Calu3 (cell line): ENCODE measurements around the gene SIL1. TPM values are rescaled to one million over a fixed set of nuclear protein-coding genes. Genes with fewer than 3 reads are reported as not detected.

Experiments
- BruUV-seq: library from RNA; stranded (reverse); fragments of 400-500 nt; replicated peaks from 2 replicates; lab custom pipeline; 2021; lab: Mats Ljungman, UMichigan
- CTCF ChIA-PET: fragments of 300-600 bp; sonication (Branson Sonifier 250); formaldehyde crosslinking; loops from one replicate; lab custom pipeline; 2022; ENCODE audit warnings: antibody characterized with exemption; lab: Charles Lee
- DNase-seq: peaks from one replicate; pipeline ENCODE4 v3.0.0; 2022
- H3K27ac Mint-ChIP-seq: one replicate; pipeline ENCODE4 v1.8.0; 2022; ENCODE audit warnings: mixed read lengths; ENCODE audit not compliant: unreplicated experiment
- H3K27me3 Mint-ChIP-seq: one replicate; pipeline ENCODE4 v1.8.0; 2022; ENCODE audit warnings: mixed read lengths; ENCODE audit not compliant: unreplicated experiment
- H3K36me3 Mint-ChIP-seq: one replicate; pipeline ENCODE4 v1.8.0; 2022; ENCODE audit warnings: mild to moderate bottlenecking, moderate library complexity, mixed read lengths; ENCODE audit not compliant: insufficient read depth, unreplicated experiment
- H3K4me1 Mint-ChIP-seq: one replicate; pipeline ENCODE4 v1.8.0; 2022; ENCODE audit warnings: mild to moderate bottlenecking, low read depth, mixed read lengths; ENCODE audit not compliant: unreplicated experiment
- H3K4me3 Mint-ChIP-seq: one replicate; pipeline ENCODE4 v1.8.0; 2022; ENCODE audit warnings: mild to moderate bottlenecking, low read depth, moderate library complexity, mixed read lengths; ENCODE audit not compliant: unreplicated experiment
- H3K9me3 Mint-ChIP-seq: one replicate; pipeline ENCODE4 v1.8.0; 2022; ENCODE audit warnings: low read depth, mixed read lengths; ENCODE audit not compliant: unreplicated experiment
- CTCF ChIP-seq: fragments of 200-600 bp; IDR thresholded peaks from one replicate; pipeline ENCODE4 v1.8.0; 2022; ENCODE audit warnings: antibody characterized with exemption; ENCODE audit not compliant: unreplicated experiment
- intact Hi-C: fragments of 100-400 bp; cut with micrococcal nuclease; formaldehyde crosslinking; loops from one replicate; pipeline ENCODE4 v1.10.0; 2022; ENCODE audit not compliant: unreplicated experiment
- total RNA-seq: library from RNA; stranded (reverse); gene quantifications from 2 replicates; pipeline ENCODE4 v1.2.3, GENCODE V29; 2022

The SIL1 gene
- total RNA-seq, 1 experiment from 2014 or later: 45.8 TPM

- H3K9me3 Mint-ChIP-seq: no peaks in the 10 kb centered on the region
- CTCF ChIA-PET: no interaction called here
- intact Hi-C loops: no loop called here
- TF ChIP-seq CTCF: no peak
- H3K27ac Mint-ChIP-seq: peak overlapping the region; percentile 78
- DNase-seq: no peak
- peaks cover 73% of the 10 kb centered on the region for H3K36me3 Mint-ChIP-seq
- no peaks in the 10 kb centered on the region for H3K27me3 Mint-ChIP-seq
- H3K4me3 Mint-ChIP-seq: no peak overlapping the region
- no peaks in the 10 kb centered on the region for H3K4me1 Mint-ChIP-seq
- no TSS peak for BruUV-seq
These were observed 261.2 kb downstream of the SIL1 start for GRCh38 chr5:138936968-138937345.

DNA sequence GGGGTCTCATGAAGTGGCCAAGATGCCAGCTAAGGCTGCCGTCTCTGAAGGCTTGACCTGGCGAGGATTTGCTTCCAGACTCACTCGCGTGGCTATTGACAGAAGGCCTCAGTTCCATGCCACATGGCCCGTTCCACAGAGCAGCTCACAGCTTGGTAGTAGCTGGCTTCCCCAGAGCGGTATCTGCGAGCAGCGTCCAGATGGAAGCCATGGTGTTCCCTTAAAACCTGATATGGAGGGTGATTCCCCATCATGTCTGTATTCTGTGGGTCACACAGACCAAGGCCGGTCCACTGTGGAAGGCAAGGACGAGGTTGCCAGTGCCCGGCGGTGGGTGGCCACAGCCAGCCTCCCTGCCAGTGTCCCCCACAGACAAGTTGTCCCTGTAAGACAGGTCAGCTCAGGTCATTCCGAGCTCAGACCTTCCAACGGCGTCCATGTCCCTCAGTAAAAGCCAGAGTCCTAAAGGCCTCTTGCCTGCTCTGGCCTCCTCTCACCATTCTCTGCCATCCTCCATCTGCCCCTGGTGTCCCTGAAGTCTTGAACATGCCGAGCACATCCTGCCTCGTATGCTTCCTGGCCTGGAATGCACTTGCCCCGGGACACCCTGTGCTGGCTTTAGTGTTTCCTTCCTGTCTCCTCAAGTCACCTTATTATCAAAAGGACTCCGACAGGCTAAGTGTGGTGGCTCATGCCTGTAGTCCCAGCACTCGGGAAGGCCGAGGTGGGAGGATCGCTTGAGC lies 261.8 kb downstream of the SIL1 start:
- H3K27me3 Mint-ChIP-seq: no peaks in the 10 kb centered on the region
- TF ChIP-seq CTCF: no peak
- peaks cover 74% of the 10 kb centered on the region for H3K36me3 Mint-ChIP-seq
- no TSS peak for BruUV-seq
- no peak for DNase-seq
- H3K4me3 Mint-ChIP-seq: no peak overlapping the region
- no peaks in the 10 kb centered on the region for H3K9me3 Mint-ChIP-seq
- intact Hi-C loops: no loop called here
- CTCF ChIA-PET: interaction anchor here (0.6 kb wide), 2 partner anchors 86 to 261 kb away, joined by 3 to 4 read pairs; no protein-coding TSS in a partner anchor
- H3K4me1 Mint-ChIP-seq: no peaks in the 10 kb centered on the region
- H3K27ac Mint-ChIP-seq: peak overlapping the region; percentile 78

- Mint-ChIP-seq H3K4me1 (no peaks in the 10 kb centered on the region), H3K36me3 (peaks cover 77% of the 10 kb centered on the region), H3K27ac (peak overlapping the region; percentile 37), H3K9me3 (no peaks in the 10 kb centered on the region), H3K27me3 (no peaks in the 10 kb centered on the region), H3K4me3 (no peak overlapping the region)
- intact Hi-C loops: no loop called here
- DNase-seq: no peak
- CTCF ChIA-PET: no interaction called here
- no peak for TF ChIP-seq CTCF
- no TSS peak for BruUV-seq
These were observed 262.7 kb downstream of the SIL1 start for GRCh38 chr5:138935466-138935865.

DNA sequence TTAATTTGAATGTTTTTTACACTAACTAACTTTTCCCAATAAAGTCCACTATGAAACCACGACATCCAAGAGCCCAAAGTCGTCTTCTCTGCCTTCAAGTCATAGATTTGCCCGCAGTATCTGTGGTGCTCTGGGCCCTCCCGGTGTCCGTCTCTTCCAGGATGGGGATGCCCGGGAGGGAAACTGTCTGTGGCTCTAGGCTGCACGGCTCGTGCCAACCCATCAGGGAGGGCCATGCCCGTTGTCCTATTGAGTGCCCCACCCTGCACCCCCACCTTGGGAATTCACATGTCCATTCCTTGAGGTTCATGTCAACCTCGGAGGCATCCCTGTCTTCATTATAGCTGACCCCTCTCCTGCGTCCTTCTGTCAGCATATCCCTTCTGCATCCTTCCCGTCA lies 263.2 kb downstream of the SIL1 start:
- no TSS peak for BruUV-seq

More for the DNA sequence above, 263.2 kb downstream of the SIL1 start:
- Mint-ChIP-seq H3K27ac (peak overlapping the region; percentile 37), H3K4me1 (no peaks in the 10 kb centered on the region), H3K4me3 (no peak overlapping the region), H3K9me3 (no peaks in the 10 kb centered on the region), H3K36me3 (peaks cover 82% of the 10 kb centered on the region), H3K27me3 (no peaks in the 10 kb centered on the region)
- intact Hi-C loops: no loop called here
- CTCF ChIA-PET: no interaction called here
- DNase-seq: no peak
- no peak for TF ChIP-seq CTCF
